Esophagus squamous epithelium (tissue), 5 donors: ENCODE measurements around the gene ZCWPW1. TPM values are rescaled to one million over a fixed set of nuclear protein-coding genes. Genes with fewer than 3 reads are reported as not detected.

Source experiments
- DNase-seq: peaks from one replicate; lab custom pipeline; 2025; lab: John Stamatoyannopoulos, UW
- H3K27ac ChIP-seq, 4 donors: fragments of 200-600 bp; sonication (generic); one replicate each; pipeline ENCODE4 v1.5.1; 2016 to 2019; ENCODE audit warnings: mild to moderate bottlenecking in 1 of 4
- H3K27me3 ChIP-seq, 4 donors: fragments of 200-600 bp; sonication (generic); 1 replicate in 3 of 4; 2 replicates in 1 of 4; pipeline versions ENCODE4 v1.5.1 to v1.6.0; 2017 to 2021; ENCODE audit warnings: antibody characterized with exemption in 1 of 4
- H3K36me3 ChIP-seq, 3 donors: fragments of 200-600 bp; sonication (generic); one replicate each; pipeline ENCODE4 v1.5.1; 2016 to 2019
- H3K4me1 ChIP-seq, 3 donors: fragments of 200-600 bp; sonication (generic); one replicate each; pipeline ENCODE4 v1.5.1; 2017 to 2019
- H3K4me3 ChIP-seq, 4 donors: fragments of 200-600 bp; sonication (generic); 1 replicate in 3 of 4; 2 replicates in 1 of 4; pipeline ENCODE4 v1.5.1; 2016 to 2019; ENCODE audit warnings: mild to moderate bottlenecking in 2 of 4, moderate library complexity in 1 of 4
- H3K9me3 ChIP-seq, 3 donors: fragments of 200-600 bp; sonication (generic); one replicate each; pipeline ENCODE4 v1.5.1; 2016 to 2019
- POLR2A ChIP-seq, 4 donors: fragments of 450-650 bp; IDR thresholded peaks; one replicate each; pipeline ENCODE4 v1.6.1; 2017; ENCODE audit warnings: antibody characterized with exemption in 4 of 4, mild to moderate bottlenecking in 4 of 4, moderate library complexity in 3 of 4
- WGBS, 2 donors: methylation state at CpG; one replicate each; pipeline ENCODE4 v1.1.5; 2018; 5-methylcytosine and 5-hydroxymethylcytosine counted together
- intact Hi-C: fragments of 100-400 bp; cut with DNase I; formaldehyde crosslinking; loops from one replicate; pipeline ENCODE4 v1.15.0; 2022
- total RNA-seq, 4 donors: library from RNA; depleted of rRNA; stranded (reverse); fragments of >200 nt; gene quantifications; one replicate each; pipeline ENCODE4 v1.1.0, GENCODE V29; 2016
- TF ChIP-seq, protein P1 (sequence below), 6 experiments: fragments of 450-650 bp in 4 of 6; fragments of 200-600 bp in 2 of 6; sonication (generic) in 2 of 6; IDR thresholded peaks; one replicate each; pipeline ENCODE4 v1.5.1; 2016 to 2019; ENCODE audit warnings: antibody characterized with exemption in 6 of 6, mild to moderate bottlenecking in 4 of 6, moderate library complexity in 4 of 6
- donor health status: DM: yes; HTN: yes; CAD: no.

ZCWPW1 gene
- total RNA-seq, 4 donors from 2014 or later, result 0.83 to 4.2 (median 1.5) TPM

DNA sequence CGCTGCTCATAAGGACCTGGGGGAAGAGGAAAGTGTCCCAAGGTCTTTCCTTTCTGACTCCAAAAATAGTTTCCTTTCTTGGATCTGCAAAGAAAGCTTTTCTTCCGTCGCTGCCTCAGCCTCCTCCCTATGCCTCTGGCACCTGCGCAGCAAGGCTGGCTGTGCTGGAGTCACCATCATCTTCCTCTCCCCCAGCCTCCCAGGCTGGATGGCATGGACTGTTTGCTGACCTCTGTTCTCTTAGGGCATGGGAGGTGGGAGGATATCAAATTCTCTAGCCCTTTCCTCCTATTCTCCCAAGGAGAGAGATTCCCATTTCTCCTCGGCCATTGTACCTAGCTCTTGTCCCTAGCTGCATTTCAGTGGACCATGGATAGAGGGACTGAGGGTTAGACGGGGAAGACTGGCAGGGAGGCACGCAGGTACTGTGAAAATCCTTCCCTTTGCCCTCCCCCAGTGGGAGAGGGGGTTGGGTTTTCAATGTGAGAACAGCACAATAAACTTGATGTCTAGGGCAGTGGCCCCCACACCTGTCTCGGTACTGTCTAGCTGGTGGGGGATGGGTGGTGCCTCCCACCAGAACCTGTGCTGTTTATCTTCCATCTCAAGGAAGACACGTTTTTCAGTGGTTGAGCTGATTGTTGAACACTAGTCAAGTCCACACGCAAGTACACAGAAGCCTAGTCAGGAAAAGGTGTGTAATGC, 5.2 kb upstream of the ZCWPW1 start:
- peak overlapping the region in 3 of 4 donors; percentile 7 to 96 (median 42) for H3K27ac ChIP-seq

DNA sequence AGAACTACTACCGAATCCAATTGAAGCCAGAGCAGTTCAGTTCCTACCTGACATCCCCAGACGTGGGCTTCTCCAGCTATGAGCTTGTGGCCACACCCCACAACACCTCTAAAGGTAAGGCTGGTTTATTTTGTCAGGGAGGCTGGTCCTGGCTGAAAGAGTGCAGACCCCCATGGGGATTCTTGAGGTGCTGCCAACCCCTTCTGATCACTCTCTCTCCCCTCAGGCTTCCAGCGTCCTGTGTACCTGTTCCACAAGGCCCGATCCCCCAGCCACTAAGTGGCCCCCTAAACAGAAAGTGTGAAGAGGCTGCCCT, 4.7 kb upstream of the ZCWPW1 start:
- Histone ChIP-seq H3K36me3 (peaks cover 17 to 42% (median 17%) of the 10 kb centered on the region in 3 donors), H3K27ac (peak overlapping the region in 2 of 4 donors; percentile 7 to 42), H3K4me3 (no peak overlapping the region), H3K9me3 (no peaks in the 10 kb centered on the region), H3K27me3 (no peaks in the 10 kb centered on the region), H3K4me1 (peaks cover 22 to 65% (median 36%) of the 10 kb centered on the region in 3 donors)
- intact Hi-C loops, result no loop called here
- TF ChIP-seq, protein P1, sequence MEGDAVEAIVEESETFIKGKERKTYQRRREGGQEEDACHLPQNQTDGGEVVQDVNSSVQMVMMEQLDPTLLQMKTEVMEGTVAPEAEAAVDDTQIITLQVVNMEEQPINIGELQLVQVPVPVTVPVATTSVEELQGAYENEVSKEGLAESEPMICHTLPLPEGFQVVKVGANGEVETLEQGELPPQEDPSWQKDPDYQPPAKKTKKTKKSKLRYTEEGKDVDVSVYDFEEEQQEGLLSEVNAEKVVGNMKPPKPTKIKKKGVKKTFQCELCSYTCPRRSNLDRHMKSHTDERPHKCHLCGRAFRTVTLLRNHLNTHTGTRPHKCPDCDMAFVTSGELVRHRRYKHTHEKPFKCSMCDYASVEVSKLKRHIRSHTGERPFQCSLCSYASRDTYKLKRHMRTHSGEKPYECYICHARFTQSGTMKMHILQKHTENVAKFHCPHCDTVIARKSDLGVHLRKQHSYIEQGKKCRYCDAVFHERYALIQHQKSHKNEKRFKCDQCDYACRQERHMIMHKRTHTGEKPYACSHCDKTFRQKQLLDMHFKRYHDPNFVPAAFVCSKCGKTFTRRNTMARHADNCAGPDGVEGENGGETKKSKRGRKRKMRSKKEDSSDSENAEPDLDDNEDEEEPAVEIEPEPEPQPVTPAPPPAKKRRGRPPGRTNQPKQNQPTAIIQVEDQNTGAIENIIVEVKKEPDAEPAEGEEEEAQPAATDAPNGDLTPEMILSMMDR (IDR thresholded peaks at IDR 0.05), result no peak
- TF ChIP-seq POLR2A (IDR thresholded peaks at IDR 0.05), result no peak
- no peak for DNase-seq
- 40 to 65% methylated on average over 2 to 4 of the region's 4 CpGs for WGBS, 2 donors

More for the DNA sequence above, 5.2 kb upstream of the ZCWPW1 start:
- Histone ChIP-seq H3K4me1 (peaks cover 22 to 65% (median 36%) of the 10 kb centered on the region in 3 donors), H3K9me3 (no peaks in the 10 kb centered on the region), H3K4me3 (no peak overlapping the region), H3K36me3 (peaks cover 17 to 42% (median 17%) of the 10 kb centered on the region in 3 donors), H3K27me3 (no peaks in the 10 kb centered on the region)
- 76 to 85% methylated on average over 9 of the region's 10 CpGs for WGBS, 2 donors
- DNase-seq, result no peak
- intact Hi-C loops, result no loop called here
- TF ChIP-seq, protein P1 (IDR thresholded peaks at IDR 0.05), result no peak
- no peak for TF ChIP-seq POLR2A (IDR thresholded peaks at IDR 0.05)

- H3K9me3 ChIP-seq, result no peaks in the 10 kb centered on the region
- no peak for DNase-seq
- intact Hi-C loops, result no loop called here
- peaks cover 27 to 69% (median 39%) of the 10 kb centered on the region in 3 donors for H3K4me1 ChIP-seq
- H3K27me3 ChIP-seq, result no peaks in the 10 kb centered on the region
- TF ChIP-seq, protein P1 (IDR thresholded peaks at IDR 0.05), result no peak
- no peak for TF ChIP-seq POLR2A (IDR thresholded peaks at IDR 0.05)
- H3K27ac ChIP-seq, result peak overlapping the region; percentile 7 to 43 (median 29)
- 65 to 75% methylated on average over 13 to 21 of the region's 21 CpGs for WGBS, 2 donors
- H3K36me3 ChIP-seq, result peaks cover 17 to 42% (median 17%) of the 10 kb centered on the region in 3 donors
- peak overlapping the region in 1 of 4 donors; percentile 16 for H3K4me3 ChIP-seq
Observed at GRCh38 chr7:100432621-100433275, 4.2 kb upstream of the ZCWPW1 start.

GRCh38 chr7:100432053-100432452, 3.5 kb upstream of the ZCWPW1 start:
- no peaks in the 10 kb centered on the region for H3K27me3 ChIP-seq
- no peaks in the 10 kb centered on the region for H3K9me3 ChIP-seq
- intact Hi-C loops, result no loop called here
- peak overlapping the region; percentile 7 to 43 (median 29) for H3K27ac ChIP-seq
- WGBS, 2 donors, result 72 to 74% methylated on average over 4 of the region's 4 CpGs
- H3K4me1 ChIP-seq, result peaks cover 28 to 72% (median 42%) of the 10 kb centered on the region in 3 donors
- peak overlapping the region in 1 of 4 donors; percentile 16 for H3K4me3 ChIP-seq
- TF ChIP-seq, protein P1 (IDR thresholded peaks at IDR 0.05), result no peak
- TF ChIP-seq POLR2A (IDR thresholded peaks at IDR 0.05), result no peak
- H3K36me3 ChIP-seq, result peaks cover 17 to 42% (median 17%) of the 10 kb centered on the region in 3 donors
- DNase-seq, result no peak

DNA sequence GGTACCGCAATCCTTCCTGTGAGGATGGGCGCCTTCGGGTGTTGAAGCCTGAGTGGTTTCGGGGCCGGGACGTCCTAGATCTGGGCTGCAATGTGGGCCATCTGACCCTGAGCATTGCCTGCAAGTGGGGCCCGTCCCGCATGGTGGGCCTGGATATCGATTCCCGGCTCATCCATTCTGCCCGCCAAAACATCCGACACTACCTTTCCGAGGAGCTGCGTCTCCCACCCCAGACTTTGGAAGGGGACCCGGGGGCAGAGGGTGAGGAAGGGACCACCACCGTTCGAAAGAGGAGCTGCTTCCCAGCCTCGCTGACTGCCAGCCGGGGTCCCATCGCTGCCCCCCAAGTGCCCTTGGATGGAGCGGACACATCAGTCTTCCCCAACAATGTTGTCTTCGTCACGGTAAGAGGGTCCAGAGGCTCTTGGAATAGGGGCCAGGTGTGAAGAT, 2.8 kb upstream of the ZCWPW1 start:
- Histone ChIP-seq H3K27me3 (no peaks in the 10 kb centered on the region), H3K4me3 (peak overlapping the region in 2 of 4 donors; percentile 85 to 90), H3K4me1 (peaks cover 28 to 68% (median 42%) of the 10 kb centered on the region in 3 donors), H3K27ac (peak overlapping the region; percentile 98 to 100 (median 100)), H3K36me3 (peaks cover 17 to 42% (median 17%) of the 10 kb centered on the region in 3 donors), H3K9me3 (no peaks in the 10 kb centered on the region)
- TF ChIP-seq POLR2A (IDR thresholded peaks at IDR 0.05), result no peak
- TF ChIP-seq, protein P1 (IDR thresholded peaks at IDR 0.05), result no peak
- intact Hi-C loops, result no loop called here
- WGBS, 2 donors, result 83 to 90% methylated on average over 14 to 16 of the region's 23 CpGs
- no peak for DNase-seq
